Stimulated activated CD8-positive, alpha-beta memory T cell treated with anti-CD3 and anti-CD28 coated beads, Interleukin-2, amount 100 ng/mL, for 1 hour (primary cell): Measurements from ENCODE around the gene APOBEC4.
"Not testable (repeated sequence)": the region's sequence is repeated elsewhere in the genome, so short reads cannot be mapped to it uniquely, and the experiment has no call there.

Experiments used
- DNase-seq, 2 donors: peaks; one replicate each; pipeline ENCODE4 v3.0.0-alpha.2; 2020; ENCODE audit warnings: low read depth in 2 of 2

Gene APOBEC4

DNA sequence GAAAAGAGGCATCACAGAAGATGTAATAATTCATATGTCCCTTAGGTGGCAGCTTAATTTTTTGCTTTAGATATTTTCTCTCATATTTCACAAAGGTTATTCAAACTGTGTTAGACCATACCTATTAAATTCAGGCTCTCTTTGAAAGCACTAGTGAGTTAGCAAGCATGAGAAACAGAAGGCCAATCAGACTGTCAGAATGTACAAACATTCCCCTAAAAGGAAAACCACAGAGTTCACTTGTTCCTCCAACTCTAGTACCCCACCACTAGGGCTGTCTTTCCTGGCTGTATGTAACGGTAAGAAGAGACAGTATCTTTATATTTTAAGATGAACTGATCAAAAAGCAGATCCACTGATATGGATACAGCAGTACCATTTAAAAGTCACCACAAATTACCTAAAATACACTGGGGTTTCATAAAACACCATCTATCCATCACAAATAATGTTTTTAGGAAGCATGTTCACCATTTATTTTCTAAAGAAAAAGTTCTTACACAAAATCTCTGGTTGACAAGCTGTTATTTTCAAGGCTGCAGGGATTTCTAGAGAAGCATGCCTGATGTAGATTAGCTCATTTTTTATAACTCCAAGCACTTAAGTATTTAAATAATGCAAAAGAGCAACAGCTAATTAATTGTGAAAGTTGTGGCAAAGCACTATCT is 19.3 kb downstream of the APOBEC4 start:
- no peak for DNase-seq

DNA sequence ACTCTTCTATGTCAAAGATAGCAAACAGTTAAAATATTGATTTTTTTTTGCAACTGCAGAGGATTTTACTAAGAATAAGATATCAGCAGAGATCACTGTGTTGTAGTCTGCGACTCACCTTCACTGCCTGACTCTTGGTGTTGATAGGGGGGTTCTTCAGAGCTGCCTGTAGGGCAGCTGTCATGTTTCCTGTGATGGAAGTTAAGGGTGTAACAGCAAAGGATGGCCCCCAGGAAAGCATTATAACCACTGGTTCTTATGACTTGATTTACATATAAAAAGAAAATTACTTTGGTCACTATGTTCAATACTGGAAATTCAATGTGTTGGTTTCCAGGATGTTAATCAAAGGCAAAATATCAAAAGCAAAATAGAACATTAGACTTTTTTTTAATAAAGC is 20.2 kb downstream of the APOBEC4 start:
- DNase-seq: no peak

DNA sequence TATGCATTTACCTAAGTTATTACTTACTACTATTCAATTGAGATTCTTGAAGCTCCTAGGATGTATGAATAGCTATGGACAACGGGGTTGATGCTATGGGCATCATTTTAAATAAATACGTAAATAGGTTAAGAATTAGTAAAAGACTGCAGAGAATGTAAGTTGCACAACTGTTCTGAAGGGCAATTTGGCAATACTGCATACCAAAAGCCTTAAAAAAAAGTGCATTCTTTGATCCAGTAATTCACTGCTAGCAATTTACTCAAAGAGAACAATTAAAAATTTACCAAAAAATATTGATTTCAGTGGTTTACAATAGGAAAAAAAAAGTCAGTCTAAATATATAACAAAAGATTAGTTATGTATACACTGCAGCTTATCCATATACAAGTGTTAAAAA is 21.0 kb downstream of the APOBEC4 start:
- DNase-seq: no peak

DNA sequence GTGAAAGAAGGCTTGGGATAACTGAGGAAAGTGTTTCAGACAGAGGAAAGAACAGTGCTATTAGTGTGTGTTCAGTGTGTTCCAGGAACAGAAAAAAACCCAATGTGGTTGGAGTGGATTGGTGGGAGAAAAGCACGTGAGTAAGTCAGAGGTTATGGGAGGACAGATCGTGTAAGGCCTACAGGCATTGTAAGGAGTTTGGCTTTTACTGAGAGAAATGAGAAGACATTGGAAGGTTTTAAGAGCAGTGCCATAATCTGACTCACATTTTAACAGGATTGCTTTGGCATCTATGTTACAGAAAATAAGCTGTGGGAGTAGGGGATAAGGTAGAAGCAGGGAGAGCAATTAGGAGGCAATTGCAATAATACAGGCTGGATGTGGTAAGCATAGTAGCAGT is 22.4 kb downstream of the APOBEC4 start:
- DNase-seq: no peak

DNA sequence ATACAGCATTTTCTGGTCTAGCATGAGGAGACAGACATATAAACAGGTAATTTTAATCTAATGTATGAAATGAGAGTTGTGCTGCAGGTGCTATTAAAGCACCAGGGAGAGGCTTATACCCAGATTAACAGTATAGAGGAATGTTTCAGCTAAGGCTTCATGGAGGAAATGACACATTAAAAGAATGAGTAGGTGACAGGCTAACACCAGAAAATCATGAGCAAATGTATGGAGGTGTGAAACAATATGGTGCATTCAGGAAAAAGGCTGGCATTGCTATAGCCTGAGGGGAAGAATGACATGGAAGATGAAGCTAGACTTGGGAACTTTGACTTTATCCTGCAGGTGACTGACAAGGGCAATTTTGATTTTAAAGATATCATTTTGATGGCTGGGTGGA is 24.6 kb downstream of the APOBEC4 start:
- DNase-seq: no peak

DNA sequence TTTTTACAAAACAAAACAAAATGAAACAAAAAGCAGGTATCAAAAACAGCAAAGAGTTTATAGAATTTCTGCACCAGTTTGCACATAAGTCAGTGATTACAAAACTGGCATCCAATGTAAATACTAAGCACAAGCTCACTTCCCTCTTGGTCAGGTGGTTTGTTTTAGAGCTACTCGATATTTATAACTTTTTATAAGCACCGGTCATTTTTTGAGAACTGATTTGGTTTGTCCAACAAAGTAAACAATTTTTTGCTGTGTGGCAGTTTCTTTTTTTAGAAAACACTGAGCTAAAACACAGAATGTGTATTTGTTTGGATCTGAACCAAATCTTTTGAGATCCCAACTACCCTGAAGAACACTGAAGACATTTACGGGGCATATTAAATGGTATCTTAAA is 26.9 kb downstream of the APOBEC4 start:
- DNase-seq: not testable (repeated sequence)

DNA sequence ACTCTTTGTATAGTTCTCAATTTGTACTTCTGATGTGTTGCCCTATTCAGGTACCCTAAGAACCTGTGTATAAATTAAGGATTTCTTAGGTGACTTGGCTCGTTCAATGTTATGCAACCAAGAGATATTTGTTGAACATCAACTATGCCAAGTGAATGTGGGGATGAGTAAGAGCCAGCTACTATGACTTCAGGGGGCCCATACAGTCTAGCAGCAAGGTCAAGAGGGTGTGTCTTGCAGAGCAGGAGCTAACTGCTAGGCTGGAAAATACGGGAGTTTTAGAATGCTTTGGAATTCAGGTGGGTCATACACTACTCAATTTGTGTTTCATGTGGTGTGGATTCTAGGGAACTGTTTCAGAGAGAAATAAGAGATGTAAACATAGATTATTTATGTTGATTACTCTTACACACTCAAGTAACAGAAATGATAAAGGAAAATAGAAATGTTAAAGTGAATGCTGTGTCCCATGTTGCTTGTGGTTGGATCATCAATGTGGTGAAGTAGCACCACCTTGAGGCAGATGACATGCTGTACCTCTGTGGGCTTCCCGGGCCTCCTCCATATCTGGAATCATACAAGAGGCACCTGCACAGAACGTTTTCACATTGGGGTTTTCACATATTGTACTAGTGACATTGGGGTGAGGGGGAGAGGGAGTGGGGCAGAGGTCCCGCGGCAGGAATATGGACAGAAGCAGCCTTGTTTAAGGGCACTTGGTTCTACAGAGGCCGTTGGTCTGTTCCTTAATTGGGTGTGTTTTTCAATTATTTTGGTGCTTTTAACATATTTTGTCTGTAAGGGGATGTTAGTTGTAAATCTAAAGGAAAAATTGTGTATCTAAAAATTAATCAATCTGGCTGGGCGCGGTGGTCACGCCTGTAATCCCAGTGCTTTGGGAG is 30.0 kb downstream of the APOBEC4 start:
- no peak for DNase-seq

DNA sequence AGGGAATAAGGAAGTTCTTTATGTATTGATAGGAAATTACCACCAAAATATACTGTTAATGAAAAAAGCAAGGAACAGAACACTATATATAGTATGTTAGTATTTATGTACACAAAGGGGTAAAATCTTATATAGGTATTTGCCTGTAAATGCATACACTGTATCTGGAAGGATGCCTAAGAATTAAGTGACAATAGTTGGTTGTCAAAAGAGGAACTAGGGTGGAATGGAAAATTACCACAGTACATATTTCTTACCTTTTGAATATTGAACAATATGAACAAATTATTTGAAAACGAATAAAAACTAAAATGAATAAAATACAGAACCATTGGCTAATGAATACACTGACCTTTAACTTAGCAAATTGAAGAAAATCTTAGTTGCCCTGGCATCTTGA is 31.1 kb downstream of the APOBEC4 start:
- no peak for DNase-seq

DNA sequence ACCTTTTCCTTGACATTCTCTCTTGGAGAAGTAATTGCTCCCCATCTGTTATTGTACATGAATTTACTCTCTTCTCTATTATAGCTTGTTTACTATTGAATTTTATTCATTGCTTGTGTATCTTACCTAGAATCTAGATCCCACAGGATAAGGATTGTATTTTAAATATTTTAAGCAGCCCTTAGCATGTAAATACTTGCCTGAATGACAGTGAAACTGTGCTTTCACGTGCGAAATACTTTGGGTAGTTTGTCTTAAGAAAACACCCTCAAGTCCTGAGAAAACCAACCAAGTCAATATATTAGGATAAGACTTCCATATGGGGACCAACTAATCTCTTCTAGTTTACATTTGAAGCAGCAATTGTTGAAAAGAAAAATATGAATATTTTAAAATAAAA is 32.8 kb downstream of the APOBEC4 start:
- DNase-seq: no peak

DNA sequence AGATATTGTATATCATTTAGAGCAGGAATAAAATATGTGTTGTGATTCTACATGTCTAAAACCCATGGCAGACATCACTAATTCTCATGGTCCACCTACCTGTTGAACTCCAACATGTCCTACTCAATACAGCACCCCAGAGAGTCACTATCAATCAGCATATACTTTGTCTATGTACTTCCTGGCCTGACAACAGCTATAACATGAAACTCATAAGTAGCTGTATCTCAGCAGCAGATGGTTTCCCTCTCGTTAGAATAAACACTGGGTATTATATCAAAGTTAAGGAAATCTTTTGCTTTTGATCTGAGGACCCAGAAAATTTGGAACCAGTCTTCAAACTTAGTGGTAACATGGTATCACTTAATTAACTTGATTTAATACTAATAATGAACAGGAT is 33.3 kb downstream of the APOBEC4 start:
- DNase-seq: no peak

DNA sequence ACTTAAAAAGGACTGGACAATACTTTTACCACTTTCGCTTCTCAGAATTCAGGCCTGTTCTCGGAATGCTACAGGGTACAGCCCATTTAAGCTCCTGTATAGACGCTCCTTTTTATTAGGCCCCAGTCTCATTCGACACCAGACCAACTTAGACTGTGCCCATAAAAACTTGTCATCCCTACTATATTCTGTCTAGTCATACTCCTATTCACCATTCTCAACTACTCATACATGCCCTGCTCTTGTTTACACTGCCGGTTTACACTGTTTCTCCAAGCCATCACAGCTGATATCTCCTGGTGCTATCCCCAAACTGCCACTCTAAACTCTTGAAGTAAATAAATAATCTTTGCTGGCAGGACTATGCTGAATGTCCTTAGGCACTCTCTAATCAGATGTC is 34.9 kb downstream of the APOBEC4 start:
- not testable (repeated sequence) for DNase-seq

DNA sequence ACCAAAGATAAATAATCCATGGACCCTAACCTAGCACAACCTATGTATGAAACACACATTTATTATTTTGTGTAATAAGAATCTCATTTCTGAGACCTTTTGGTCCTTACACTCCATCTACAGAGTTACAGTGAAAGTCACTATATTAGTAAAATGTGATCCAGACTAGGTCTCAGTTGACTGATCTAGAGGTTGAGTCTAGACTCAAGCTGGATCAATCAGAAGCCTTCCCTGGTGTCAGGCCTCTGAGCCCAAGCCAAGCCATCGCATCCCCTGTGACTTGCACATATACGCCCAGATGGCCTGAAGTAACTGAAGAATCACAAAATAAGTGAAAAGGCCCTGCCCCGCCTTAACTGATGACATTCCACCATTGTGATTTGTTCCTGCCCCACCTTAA is 40.1 kb downstream of the APOBEC4 start:
- DNase-seq: not testable (repeated sequence)

DNA sequence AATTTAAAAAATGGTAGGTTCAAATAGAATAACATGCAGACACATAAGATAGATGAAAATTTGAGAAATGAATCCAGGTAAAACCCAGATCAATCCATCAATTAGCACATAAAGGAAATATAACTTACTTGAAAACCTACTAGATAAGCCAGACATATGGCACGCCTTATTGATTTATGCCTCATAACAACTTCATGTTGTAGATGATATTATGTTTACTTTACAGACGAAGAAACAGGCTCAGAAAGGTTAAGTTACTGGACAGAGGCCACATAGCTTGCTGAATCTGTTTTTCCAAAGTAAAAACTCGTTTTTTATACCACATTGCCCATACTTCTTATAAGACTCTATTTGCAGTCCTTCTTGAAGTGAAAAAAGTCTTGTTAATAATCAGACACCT is 40.7 kb downstream of the APOBEC4 start:
- DNase-seq: no peak

DNA sequence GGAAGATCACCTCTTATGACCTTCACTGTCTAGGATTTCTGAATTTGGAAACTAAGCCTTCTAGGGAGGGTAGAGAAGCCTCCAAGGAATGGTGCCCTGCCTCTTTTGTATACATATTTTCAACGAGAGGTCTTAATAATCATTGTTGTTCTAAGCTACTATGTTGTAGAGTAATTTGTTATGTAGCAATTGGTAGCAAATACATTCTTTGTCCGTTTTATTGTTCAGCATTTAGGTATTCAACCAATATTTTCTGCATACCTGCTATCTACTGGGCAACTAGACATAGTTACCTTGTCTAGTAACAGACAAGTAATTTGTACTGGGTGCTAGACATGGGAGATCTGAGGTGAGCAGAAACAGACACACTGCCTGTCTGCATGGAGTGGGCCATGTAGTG is 42.1 kb downstream of the APOBEC4 start:
- no peak for DNase-seq

DNA sequence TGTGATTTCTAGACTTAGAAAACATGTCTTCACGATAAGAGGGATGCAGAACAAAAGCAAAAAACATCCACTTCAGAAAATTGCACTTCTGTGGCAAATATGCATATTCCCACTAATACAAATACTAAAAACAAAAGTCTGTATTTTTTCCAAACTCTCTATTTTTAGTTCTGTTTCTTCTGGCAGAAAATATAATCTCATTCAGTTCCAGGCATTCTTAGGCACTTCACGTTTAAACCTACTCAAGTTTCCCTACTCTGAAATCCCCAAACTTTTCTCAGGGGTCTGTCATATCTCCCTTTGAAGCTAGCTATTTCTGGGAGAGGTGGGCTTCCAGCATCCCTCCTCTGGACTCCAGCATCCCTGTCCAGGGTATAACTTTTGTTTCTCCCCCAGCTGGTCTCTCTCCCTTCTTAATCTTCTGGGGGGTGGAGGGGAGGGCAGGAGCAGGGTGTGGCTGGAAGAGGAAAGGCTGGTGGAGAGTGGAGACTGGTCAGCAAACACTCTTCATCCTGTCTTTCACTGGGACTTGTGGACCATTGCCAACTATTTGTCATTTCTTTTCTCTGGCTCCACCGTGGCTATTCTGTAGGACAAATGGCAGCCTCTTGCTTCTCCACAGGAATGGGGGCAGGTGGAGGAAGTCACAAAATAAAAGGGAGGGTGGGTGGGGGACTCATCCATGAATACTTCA is 43.2 kb downstream of the APOBEC4 start:
- DNase-seq: no peak

DNA sequence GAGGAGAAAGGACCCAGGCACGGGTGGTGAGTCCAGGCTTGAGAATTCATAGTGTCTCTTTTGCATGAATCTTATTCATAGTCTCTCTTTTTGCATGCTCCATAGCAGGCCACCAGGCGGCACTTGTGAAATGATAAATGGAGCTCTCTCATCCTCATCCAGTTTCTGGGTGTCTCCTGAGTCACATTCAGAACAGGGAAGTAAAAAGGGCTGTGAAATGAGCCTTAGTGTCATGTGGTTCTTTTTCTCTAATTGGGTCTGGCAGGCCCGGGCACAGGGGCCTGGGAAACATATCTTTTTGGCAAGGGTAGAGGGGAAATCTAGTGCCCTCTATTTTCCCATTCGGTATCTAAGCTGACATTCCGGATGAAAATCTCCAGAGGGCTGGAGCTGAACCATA is 43.8 kb downstream of the APOBEC4 start:
- DNase-seq: no peak

DNA sequence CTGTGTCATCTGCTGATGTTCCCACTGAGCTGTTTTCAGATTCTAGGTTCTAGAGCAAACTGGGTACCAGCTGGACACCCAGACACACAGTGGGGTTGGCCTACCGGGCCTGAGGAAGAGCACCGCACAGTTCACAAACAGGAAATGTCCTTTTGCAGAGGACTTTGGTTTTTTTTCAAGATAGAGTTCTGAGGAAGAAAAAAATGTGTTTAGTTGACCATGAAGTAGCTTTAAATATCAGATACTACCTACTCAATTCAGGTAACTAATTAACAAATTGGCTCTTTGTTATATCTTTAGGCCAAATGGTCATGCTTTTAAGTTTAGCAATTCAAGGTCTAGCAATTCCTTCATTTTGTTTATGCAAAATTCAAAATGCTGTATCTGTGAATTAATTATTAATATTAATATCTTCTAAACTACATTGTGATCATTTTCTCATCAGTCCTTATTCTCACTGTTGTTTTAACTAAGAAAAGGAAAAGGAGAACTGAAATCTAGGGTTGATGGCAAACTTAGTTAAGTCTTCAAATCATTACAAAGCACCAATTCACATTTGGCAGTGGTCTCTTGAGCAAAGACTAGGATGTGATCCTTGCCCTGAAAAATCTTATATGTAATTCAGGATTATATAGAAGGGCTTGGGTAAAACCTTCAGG is 45.7 kb downstream of the APOBEC4 start:
- no peak for DNase-seq

DNA sequence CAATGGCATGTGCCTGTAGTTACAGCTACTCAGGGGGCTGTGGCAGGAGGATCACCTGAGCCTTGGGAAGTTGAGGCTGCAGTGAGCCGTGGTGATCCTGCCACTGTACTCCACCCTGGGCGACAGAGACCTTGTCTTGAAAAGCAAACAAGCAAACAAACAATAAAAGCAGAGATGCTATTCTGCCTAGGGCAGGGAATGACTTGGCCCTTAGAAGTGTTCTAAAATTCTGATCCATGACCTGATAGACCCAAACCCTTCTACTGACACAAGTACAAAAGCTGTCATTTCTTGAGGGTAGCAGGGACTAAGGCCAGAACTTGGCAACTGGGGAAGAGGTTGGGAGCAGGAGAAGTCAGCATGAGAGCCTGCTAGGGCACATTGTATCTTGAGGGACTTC is 47.2 kb downstream of the APOBEC4 start:
- no peak for DNase-seq

DNA sequence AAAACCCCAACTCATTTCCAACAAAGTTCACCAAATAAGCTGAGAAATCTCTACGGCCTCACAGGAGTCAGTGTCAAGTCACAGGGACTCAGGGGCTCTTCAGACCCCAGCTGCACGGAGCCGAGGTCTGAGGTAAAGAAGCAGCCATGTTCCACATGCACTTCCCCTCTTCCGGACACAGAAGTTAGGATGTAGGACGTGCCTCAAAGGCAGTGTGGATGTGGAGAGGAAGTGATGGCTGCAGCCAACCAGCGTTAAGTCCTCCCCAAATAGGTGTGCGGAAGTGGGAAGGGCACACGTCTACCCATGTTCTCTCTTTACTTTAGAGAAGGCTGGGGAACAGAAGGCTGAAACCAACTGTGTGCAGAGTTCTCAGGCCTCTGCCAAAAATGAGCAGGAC is 48.3 kb downstream of the APOBEC4 start:
- no peak for DNase-seq

DNA sequence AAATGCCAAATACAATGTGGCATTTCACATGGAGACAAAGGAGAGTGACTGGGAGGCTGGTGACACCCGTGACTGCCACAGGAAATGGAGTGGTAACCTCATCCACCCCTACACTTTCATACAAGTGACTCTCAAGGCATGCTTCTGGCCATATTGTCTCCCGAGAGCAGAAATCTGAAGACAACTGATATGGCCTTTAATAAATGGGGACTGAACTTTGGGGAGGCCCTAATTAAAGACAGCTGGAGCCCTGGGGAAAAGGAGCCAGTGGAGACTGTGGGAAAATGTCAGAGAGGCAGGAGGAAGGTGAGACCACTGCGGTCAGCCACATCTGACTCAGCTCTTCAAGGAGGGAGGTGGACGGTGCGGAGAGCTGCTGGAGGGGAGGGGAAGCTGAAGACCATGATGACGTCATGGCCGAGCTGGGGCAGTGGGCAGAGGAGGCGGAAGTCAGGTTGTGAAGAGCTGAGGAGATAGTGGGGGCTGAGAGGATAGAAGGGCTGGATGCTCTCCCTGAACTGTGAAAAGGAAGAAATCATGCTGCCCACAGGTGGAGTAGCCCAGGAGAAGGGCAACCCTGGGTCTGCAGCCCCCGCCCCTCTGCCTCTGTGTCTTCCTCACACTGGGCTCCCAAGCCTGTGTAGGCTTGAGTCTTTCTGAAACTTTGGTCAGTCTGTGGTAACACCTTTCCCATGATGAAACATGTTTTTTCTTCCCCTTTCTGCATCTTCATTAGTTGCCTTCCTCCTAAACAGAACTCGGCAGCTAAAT is 48.9 kb downstream of the APOBEC4 start:
- no peak for DNase-seq

DNA sequence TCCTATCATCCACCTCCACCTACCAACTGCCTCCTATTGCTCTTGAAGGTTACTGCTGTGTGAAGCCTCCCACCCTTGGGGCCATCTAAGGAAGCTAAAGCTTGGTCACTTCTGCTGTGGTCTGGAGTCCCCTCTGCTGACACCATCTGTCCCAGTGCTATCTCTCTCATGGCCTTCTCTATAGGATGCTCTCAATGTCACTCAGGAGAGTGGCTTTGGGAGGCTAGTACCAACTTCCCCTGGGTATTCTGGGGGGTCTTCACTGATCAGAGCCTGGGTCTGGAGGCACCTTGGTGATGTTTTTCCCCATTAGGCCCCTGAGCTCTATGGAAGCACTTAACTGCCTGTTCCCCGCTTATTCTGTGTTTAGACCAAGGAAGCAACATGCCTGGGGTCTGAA is 50.6 kb downstream of the APOBEC4 start:
- no peak for DNase-seq
